CD4-positive, alpha-beta T cell (primary cell): ENCODE data around the gene NOSTRIN. TPM values are rescaled to one million over a fixed set of nuclear protein-coding genes. Genes with fewer than 3 reads are reported as not detected.

Experiments
- ATAC-seq: fragments of 200-7000 bp; cut with Tn5 transposase; one replicate; pipeline ENCODE4 v1.10.0; 2022; ENCODE audit warnings: mild to moderate bottlenecking; ENCODE audit not compliant: poor library complexity
- CTCF ChIA-PET: fragments of 350-600 bp; sonication (Branson Sonifier 250); formaldehyde crosslinking; loops from one replicate; lab custom pipeline; 2021; ENCODE audit warnings: antibody characterized with exemption, inconsistent platforms; lab: Charles Lee
- POLR2A ChIA-PET: fragments of 350-600 bp; sonication (Branson Sonifier 250); formaldehyde crosslinking; loops from one replicate; lab custom pipeline; 2021; ENCODE audit warnings: antibody characterized with exemption, inconsistent platforms; lab: Charles Lee
- DNase-seq, 14 experiments: peaks; one replicate each; pipeline ENCODE4 v3.0.0-alpha.2; 2013 to 2020; ENCODE audit warnings: mixed read lengths in 2 of 14
- H3K27ac ChIP-seq, 2 donors: one replicate each; pipeline versions ENCODE4 v1.5.1 to v1.7.0; 2013; ENCODE audit warnings: low read length in 2 of 2, low read depth in 1 of 2, mild to moderate bottlenecking in 1 of 2
- H3K27me3 ChIP-seq, 2 experiments: 1 replicate in 1 of 2; 2 replicates in 1 of 2; pipeline versions ENCODE4 v1.6.1 to v1.7.0; 2013; ENCODE audit warnings: low read length in 2 of 2, control low read depth in 1 of 2, mild to moderate bottlenecking in 1 of 2, moderate library complexity in 1 of 2; ENCODE audit not compliant: insufficient read depth in 2 of 2, control insufficient read depth in 1 of 2
- H3K36me3 ChIP-seq: one replicate; pipeline ENCODE4 v1.6.1; 2013; ENCODE audit warnings: low read length, control low read depth; ENCODE audit not compliant: insufficient read depth
- H3K4me1 ChIP-seq: one replicate; pipeline ENCODE4 v1.6.1; 2013; ENCODE audit warnings: low read length, control low read depth; ENCODE audit not compliant: insufficient read depth
- H3K4me3 ChIP-seq: one replicate; pipeline ENCODE4 v1.5.1; 2013; ENCODE audit warnings: mild to moderate bottlenecking, low read length, moderate library complexity
- H3K9me3 ChIP-seq, 2 experiments: 1 replicate in 1 of 2; 2 replicates in 1 of 2; pipeline versions ENCODE4 v1.6.1 to v1.7.0; 2013; ENCODE audit warnings: low read length in 2 of 2, mild to moderate bottlenecking in 2 of 2, control low read depth in 1 of 2, moderate library complexity in 1 of 2; ENCODE audit not compliant: control insufficient read depth in 1 of 2, insufficient read depth in 1 of 2
- H3K27ac Mint-ChIP-seq: one replicate; pipeline ENCODE4 v1.8.0; 2020; ENCODE audit warnings: mixed read lengths
- H3K27me3 Mint-ChIP-seq: one replicate; pipeline ENCODE4 v1.8.0; 2021; ENCODE audit warnings: mixed read lengths
- H3K36me3 Mint-ChIP-seq: one replicate; pipeline ENCODE4 v1.8.0; 2021; ENCODE audit warnings: low read depth, mixed read lengths
- H3K4me1 Mint-ChIP-seq: one replicate; pipeline ENCODE4 v1.8.0; 2021; ENCODE audit warnings: low read depth, mixed read lengths
- H3K4me3 Mint-ChIP-seq: one replicate; pipeline ENCODE4 v1.8.0; 2020; ENCODE audit warnings: mild to moderate bottlenecking, mixed read lengths
- H3K9me3 Mint-ChIP-seq: one replicate; pipeline ENCODE4 v1.8.0; 2020; ENCODE audit warnings: mixed read lengths
- CTCF ChIP-seq: fragments of 200-600 bp; IDR thresholded peaks from one replicate; pipeline ENCODE4 v1.8.0; 2022; ENCODE audit warnings: antibody characterized with exemption, mild to moderate bottlenecking
- intact Hi-C, 2 experiments: fragments of 100-400 bp; cut with DNase I in 1 of 2; cut with micrococcal nuclease in 1 of 2; formaldehyde crosslinking; loops; one replicate each; pipeline versions ENCODE4 v1.15.1 to v1.9.0; 2023 to 2025; cut with DNase I, micrococcal nuclease
- total RNA-seq, 174 experiments: library from RNA in 2 of 174; stranded (reverse) in 2 of 174; gene quantifications; one replicate each; pipeline ENCODE4 v1.2.3 and lab custom pipeline; 2021 to 2026

NOSTRIN gene
- total RNA-seq, 2 experiments from 2014 or later, result 0.92 to 1.0 TPM

- Histone ChIP-seq H3K27ac (no peak overlapping the region), H3K27me3 (no peaks in the 10 kb centered on the region), H3K4me3 (no peak overlapping the region), H3K36me3 (no peaks in the 10 kb centered on the region), H3K4me1 (peaks cover 4% of the 10 kb centered on the region), H3K9me3 (no peaks in the 10 kb centered on the region)
- intact Hi-C loops, result no loop called here
- Mint-ChIP-seq H3K4me3 (no peak overlapping the region), H3K4me1 (no peaks in the 10 kb centered on the region), H3K36me3 (no peaks in the 10 kb centered on the region), H3K27ac (no peak overlapping the region), H3K27me3 (no peaks in the 10 kb centered on the region), H3K9me3 (no peaks in the 10 kb centered on the region)
- ChIA-PET POLR2A (no interaction called here), CTCF (no interaction called here)
- no peak for TF ChIP-seq CTCF
- DNase-seq (no peak), ATAC-seq (no peak)
Measured at GRCh38 chr2:168805615-168806014, 3.2 kb downstream of the NOSTRIN start.

DNA sequence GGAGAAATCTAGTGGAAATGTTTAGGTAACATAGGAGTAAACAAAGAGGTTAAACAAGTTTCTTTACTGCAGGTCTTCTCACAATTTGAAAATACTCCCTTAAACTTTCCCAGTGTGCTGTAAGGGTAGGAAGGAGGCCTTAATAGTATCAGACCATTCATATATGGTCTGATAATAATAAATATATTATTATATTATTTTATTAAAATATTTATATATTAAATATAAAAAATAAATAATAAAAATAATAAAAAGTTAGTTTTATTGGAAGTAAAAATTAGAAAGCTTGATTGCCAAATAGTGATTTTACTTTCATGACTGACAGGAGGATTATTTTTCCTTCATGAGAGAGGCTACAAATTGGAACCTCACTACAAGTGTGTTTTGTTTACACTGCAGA is 7.1 kb downstream of the NOSTRIN start:
- Histone ChIP-seq H3K9me3 (no peaks in the 10 kb centered on the region), H3K4me3 (no peak overlapping the region), H3K36me3 (no peaks in the 10 kb centered on the region), H3K27ac (no peak overlapping the region), H3K27me3 (no peaks in the 10 kb centered on the region), H3K4me1 (no peaks in the 10 kb centered on the region)
- DNase-seq (no peak), ATAC-seq (no peak)
- POLR2A ChIA-PET, result no interaction called here
- TF ChIP-seq CTCF, result no peak
- H3K27ac Mint-ChIP-seq, result no peak overlapping the region
- no peaks in the 10 kb centered on the region for H3K4me1 Mint-ChIP-seq
- CTCF ChIA-PET, result no interaction called here
- H3K9me3 Mint-ChIP-seq, result no peaks in the 10 kb centered on the region
- intact Hi-C loops, result no loop called here
- no peaks in the 10 kb centered on the region for H3K36me3 Mint-ChIP-seq
- no peaks in the 10 kb centered on the region for H3K27me3 Mint-ChIP-seq
- H3K4me3 Mint-ChIP-seq, result no peak overlapping the region

- H3K36me3 ChIP-seq, result no peaks in the 10 kb centered on the region
- no peaks in the 10 kb centered on the region for H3K27me3 ChIP-seq
- Mint-ChIP-seq H3K27me3 (no peaks in the 10 kb centered on the region), H3K9me3 (no peaks in the 10 kb centered on the region), H3K4me3 (no peak overlapping the region), H3K36me3 (no peaks in the 10 kb centered on the region), H3K27ac (no peak overlapping the region), H3K4me1 (no peaks in the 10 kb centered on the region)
- H3K4me1 ChIP-seq, result no peaks in the 10 kb centered on the region
- intact Hi-C loops, result no loop called here
- H3K9me3 ChIP-seq, result no peaks in the 10 kb centered on the region
- ATAC-seq (no peak), DNase-seq (no peak)
- no peak for TF ChIP-seq CTCF
- ChIA-PET POLR2A (no interaction called here), CTCF (no interaction called here)
- H3K4me3 ChIP-seq, result no peak overlapping the region
- no peak overlapping the region for H3K27ac ChIP-seq
Measured at GRCh38 chr2:168810235-168810634, 7.8 kb downstream of the NOSTRIN start.
